Thyroid gland (tissue), 4 donors: ENCODE results near the gene KDM4B. TPM values are rescaled to one million over a fixed set of nuclear protein-coding genes. Genes with fewer than 3 reads are reported as not detected.

Experiments
- DNase-seq, 2 donors: peaks; one replicate each; pipeline ENCODE4 v3.0.0-alpha.2; 2019
- H3K27ac ChIP-seq, 3 donors: fragments of 200-600 bp; sonication (generic); 1 replicate in 2 of 3; 2 replicates in 1 of 3; pipeline ENCODE4 v1.5.1; 2016 to 2019; ENCODE audit warnings: mild to moderate bottlenecking in 1 of 3, moderate library complexity in 1 of 3
- H3K27me3 ChIP-seq: fragments of 200-600 bp; sonication (generic); one replicate; pipeline ENCODE4 v1.5.1; 2019
- H3K36me3 ChIP-seq, 2 donors: fragments of 200-600 bp; sonication (generic); one replicate each; pipeline ENCODE4 v1.5.1; 2016 to 2019
- H3K4me1 ChIP-seq, 2 donors: fragments of 200-600 bp; sonication (generic); one replicate each; pipeline ENCODE4 v1.5.1; 2017 to 2019
- H3K4me3 ChIP-seq, 3 donors: fragments of 200-600 bp; sonication (generic); replicated peaks in 1 of 3; 1 replicate in 2 of 3; 2 replicates in 1 of 3; pipeline ENCODE4 v1.5.1; 2016; ENCODE audit warnings: mild to moderate bottlenecking in 1 of 3
- H3K9me3 ChIP-seq: fragments of 200-600 bp; sonication (generic); one replicate; pipeline ENCODE4 v1.5.1; 2017
- CTCF ChIP-seq, 6 experiments: fragments of 200-600 bp in 3 of 6; fragments of 450-650 bp in 3 of 6; sonication (generic) in 3 of 6; IDR thresholded peaks; one replicate each; pipeline ENCODE4 v1.5.1; 2016 to 2019; ENCODE audit warnings: antibody characterized with exemption in 6 of 6, mild to moderate bottlenecking in 2 of 6, inconsistent platforms in 1 of 6, moderate library complexity in 1 of 6
- POLR2A ChIP-seq, 2 donors: fragments of 450-650 bp; IDR thresholded peaks; one replicate each; pipeline ENCODE4 v1.6.1; 2017; ENCODE audit warnings: antibody characterized with exemption in 2 of 2, mild to moderate bottlenecking in 2 of 2, moderate library complexity in 1 of 2
- WGBS, 2 donors: methylation state at CpG; one replicate each; pipeline ENCODE4 v1.1.5; 2017; 5-methylcytosine and 5-hydroxymethylcytosine counted together
- intact Hi-C: fragments of 100-400 bp; cut with DNase I; formaldehyde crosslinking; loops from one replicate; pipeline ENCODE4 v1.15.1; 2023
- total RNA-seq, 4 donors: library from RNA; depleted of rRNA; stranded (reverse); fragments of >200 nt; gene quantifications; one replicate each; pipeline ENCODE4 v1.2.3, GENCODE V29; 2016

The KDM4B gene
- total RNA-seq, 4 donors from 2014 or later = 44.3 to 87.2 (median 75.8) TPM

- intact Hi-C loops = no loop called here
- Histone ChIP-seq H3K4me3 (no peak overlapping the region), H3K27me3 (no peaks in the 10 kb centered on the region), H3K36me3 (no peaks in the 10 kb centered on the region), H3K9me3 (no peaks in the 10 kb centered on the region), H3K4me1 (peaks cover 0 to 3% of the 10 kb centered on the region in 2 donors), H3K27ac (no peak overlapping the region)
- DNase-seq = no peak
- TF ChIP-seq POLR2A (IDR thresholded peaks at IDR 0.05) (no peak), CTCF (IDR thresholded peaks at IDR 0.05) (no peak)
- 95 to 96% methylated on average over 10 of the region's 10 CpGs for WGBS, 2 donors
Observed at GRCh38 chr19:4955274-4955673, 13.6 kb upstream of the KDM4B start.

DNA sequence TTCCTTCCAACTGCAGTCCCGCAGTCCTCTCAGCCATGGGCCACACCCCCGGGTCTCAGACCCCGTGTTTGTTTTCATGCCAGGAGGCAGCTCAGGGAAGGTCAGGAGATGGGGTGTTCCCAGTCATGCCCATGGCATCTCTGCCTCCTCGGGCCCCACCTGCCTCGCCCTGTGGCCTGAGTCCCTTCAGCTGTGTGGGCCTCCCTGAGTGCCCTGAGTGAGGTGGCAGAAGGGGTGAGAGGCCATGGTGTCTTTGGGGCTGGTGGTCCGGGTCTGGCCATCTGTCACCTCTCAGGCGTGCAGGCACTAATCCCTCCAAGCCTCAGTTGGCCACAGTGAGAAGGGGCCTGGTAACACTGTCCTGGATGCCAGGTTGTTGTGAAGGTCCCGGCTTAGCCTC is 10.9 kb upstream of the KDM4B start:
- Histone ChIP-seq H3K36me3 (no peaks in the 10 kb centered on the region), H3K4me3 (no peak overlapping the region), H3K4me1 (peaks cover 0 to 3% of the 10 kb centered on the region in 2 donors), H3K27me3 (no peaks in the 10 kb centered on the region), H3K27ac (no peak overlapping the region), H3K9me3 (no peaks in the 10 kb centered on the region)
- intact Hi-C loops = no loop called here
- no peak for DNase-seq
- no peak for TF ChIP-seq POLR2A (IDR thresholded peaks at IDR 0.05)
- no peak for TF ChIP-seq CTCF (IDR thresholded peaks at IDR 0.05)
- WGBS, 2 donors = 100% methylated on average over 2 to 4 of the region's 8 CpGs

DNA sequence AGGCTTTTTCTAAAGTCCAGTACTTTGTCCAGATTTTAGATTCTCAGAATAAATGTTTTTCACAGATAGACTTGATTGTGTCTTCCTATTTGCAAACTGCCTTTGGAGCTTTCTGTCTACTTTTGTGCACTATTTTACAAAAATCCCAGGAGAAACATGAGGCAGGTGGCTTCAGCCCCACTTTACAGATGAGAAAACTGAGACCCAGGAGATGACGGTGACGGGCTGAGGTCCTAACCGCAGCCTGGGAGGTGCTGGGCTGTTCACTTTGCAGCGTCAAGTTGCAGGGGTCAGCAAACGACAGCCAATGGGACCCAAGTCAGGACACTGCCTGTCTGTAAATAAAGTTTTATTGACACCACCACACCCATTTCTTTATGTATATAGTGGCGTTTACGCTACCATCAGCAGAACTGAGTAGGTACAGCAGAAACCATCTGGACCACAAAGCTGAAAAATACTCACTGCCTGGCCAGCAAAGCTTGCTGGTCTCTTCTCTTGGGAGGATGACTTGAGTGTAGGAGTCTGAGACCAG is 6.8 kb upstream of the KDM4B start:
- H3K4me3 ChIP-seq = no peak overlapping the region
- H3K36me3 ChIP-seq = no peaks in the 10 kb centered on the region
- intact Hi-C loops = no loop called here
- no peaks in the 10 kb centered on the region for H3K9me3 ChIP-seq
- TF ChIP-seq POLR2A (IDR thresholded peaks at IDR 0.05) (no peak), CTCF (IDR thresholded peaks at IDR 0.05) (no peak)
- no peak for DNase-seq
- WGBS, 2 donors = 97 to 99% methylated on average over 7 of the region's 7 CpGs
- H3K27ac ChIP-seq = no peak overlapping the region
- no peaks in the 10 kb centered on the region for H3K27me3 ChIP-seq
- peaks cover 0 to 3% of the 10 kb centered on the region in 2 donors for H3K4me1 ChIP-seq

DNA sequence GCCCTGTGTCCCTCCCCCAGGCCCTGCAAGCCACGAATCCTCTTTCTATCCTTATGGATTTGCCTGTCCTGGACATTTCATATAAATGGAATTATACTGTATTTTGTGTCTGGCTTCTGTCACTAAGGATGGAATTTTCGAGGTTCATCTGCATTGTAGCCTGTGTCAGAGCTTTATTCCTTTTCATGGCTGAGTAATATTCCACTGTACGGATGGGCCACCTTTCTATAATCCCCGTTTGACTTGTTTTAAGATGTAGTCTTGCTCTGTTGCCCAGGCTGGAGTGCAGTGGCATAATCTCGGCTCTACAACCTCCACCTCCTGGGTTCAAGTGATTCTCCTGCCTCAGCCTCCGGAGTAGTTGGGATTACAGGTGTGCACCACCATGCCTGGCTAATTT is 3.9 kb upstream of the KDM4B start:
- H3K36me3 ChIP-seq = no peaks in the 10 kb centered on the region
- intact Hi-C loops = no loop called here
- no peak overlapping the region for H3K27ac ChIP-seq
- no peaks in the 10 kb centered on the region for H3K27me3 ChIP-seq
- H3K9me3 ChIP-seq = no peaks in the 10 kb centered on the region
- H3K4me1 ChIP-seq = peaks cover 3 to 4% of the 10 kb centered on the region in 2 donors
- DNase-seq = no peak
- 98% methylated on average over 6 of the region's 6 CpGs for WGBS, 2 donors
- no peak overlapping the region for H3K4me3 ChIP-seq
- TF ChIP-seq POLR2A (IDR thresholded peaks at IDR 0.05) (no peak), CTCF (IDR thresholded peaks at IDR 0.05) (no peak)

GRCh38 chr19:4966591-4966990 is 2.3 kb upstream of the KDM4B start:
- DNase-seq = no peak
- TF ChIP-seq POLR2A (IDR thresholded peaks at IDR 0.05) (no peak), CTCF (IDR thresholded peaks at IDR 0.05) (no peak)
- intact Hi-C loops = no loop called here
- WGBS, 2 donors = 68 to 76% methylated on average over 6 of the region's 6 CpGs
- no peaks in the 10 kb centered on the region for H3K9me3 ChIP-seq
- no peaks in the 10 kb centered on the region for H3K27me3 ChIP-seq
- no peak overlapping the region for H3K4me3 ChIP-seq
- H3K27ac ChIP-seq = no peak overlapping the region
- peaks cover 13 to 17% of the 10 kb centered on the region in 2 donors for H3K4me1 ChIP-seq
- H3K36me3 ChIP-seq = no peaks in the 10 kb centered on the region
